Cardiac ventricle fibroblast (primary cell): Measurements from ENCODE around the gene OR2AP1. TPM values are rescaled to one million over a fixed set of nuclear protein-coding genes. Genes with fewer than 3 reads are reported as not detected.

Source experiments
- total RNA-seq: library from RNA; depleted of rRNA; stranded (reverse); fragments of >200 nt; gene quantifications from 2 replicates; pipeline ENCODE4 v1.2.3, GENCODE V29; 2015

Gene OR2AP1
- total RNA-seq, result not detected in 2 replicates

DNA sequence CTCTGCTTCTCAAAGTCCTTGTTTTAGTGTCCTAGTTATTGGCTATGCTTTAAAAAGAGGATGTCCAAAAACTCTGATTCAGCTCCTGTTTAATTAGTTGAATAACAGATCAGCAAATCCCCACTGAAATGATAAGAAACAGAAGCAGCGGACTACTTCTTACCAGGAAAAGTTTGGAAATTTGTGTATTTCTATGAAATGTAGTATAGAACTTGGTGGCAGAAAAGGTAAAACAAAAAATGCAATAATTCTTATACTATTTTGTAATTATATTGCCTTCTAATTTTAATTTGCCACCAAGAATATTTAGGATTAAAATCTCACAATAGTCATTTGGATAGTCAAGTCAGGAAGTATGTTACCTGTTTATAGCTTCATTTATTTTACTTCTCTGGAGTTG is at the start of gene OR2AP1:
TSS of gene OR2AP1 (plus strand) at position 301 of the 400 bp plus-strand sequence. CDS start 1,947 bp downstream, outside the sequence.

DNA sequence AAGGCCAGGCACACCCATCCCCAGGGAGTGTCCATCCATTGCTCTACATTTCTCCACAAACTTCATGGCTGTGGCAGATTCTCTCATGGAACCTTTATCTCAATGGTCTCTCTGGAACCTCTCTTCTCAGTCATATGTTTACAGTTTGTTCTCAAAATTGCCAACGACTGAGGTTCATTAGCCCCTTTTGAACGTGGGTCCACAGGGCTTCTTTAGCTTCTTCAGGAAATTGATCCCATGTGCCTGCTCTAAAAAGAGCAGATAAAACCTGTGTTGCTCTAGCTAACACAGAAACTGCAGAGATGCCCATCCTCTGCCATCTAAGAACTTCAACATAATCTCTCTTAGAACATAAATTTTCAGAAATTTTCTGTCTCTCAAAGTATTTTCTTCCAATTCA is 23.0 kb upstream of the OR2AP1 start, which contains the start of gene OR6C4:
TSS of gene OR6C4 (plus strand) at position 301 of the 400 bp plus-strand sequence. CDS start 1,625 bp downstream, outside the sequence.

Other genes with a start within 250 kb of the OR2AP1 start
- not detected in 2 replicates for gene OR6C3, start 241.7 kb upstream of the OR2AP1 start, total RNA-seq
- gene OR6C75, start 209.5 kb upstream of the OR2AP1 start, total RNA-seq, result not detected in 2 replicates
- not detected in 2 replicates for gene OR6C65, start 171.9 kb upstream of the OR2AP1 start, total RNA-seq
- not detected in 2 replicates for gene OR6C76, start 146.2 kb upstream of the OR2AP1 start, total RNA-seq
- gene OR6C2, start 128.4 kb upstream of the OR2AP1 start, total RNA-seq, result not detected in 2 replicates
- gene OR6C70, start 102.3 kb upstream of the OR2AP1 start, total RNA-seq, result not detected in 2 replicates
- gene OR6C68, start 80.1 kb upstream of the OR2AP1 start, total RNA-seq, result not detected in 2 replicates
- not detected in 2 replicates for gene OR6C4, start 22.9 kb upstream of the OR2AP1 start, total RNA-seq
- not detected in 2 replicates for gene OR10P1, start 64.4 kb downstream of the OR2AP1 start, total RNA-seq
- 89.7 and 106 TPM in 2 replicates for gene ITGA7, start 135.4 kb downstream of the OR2AP1 start, total RNA-seq
- gene BLOC1S1, start 143.6 kb downstream of the OR2AP1 start, total RNA-seq, result 128 and 131 TPM in 2 replicates
- 33.4 and 34.8 TPM in 2 replicates for gene RDH5, start 147.9 kb downstream of the OR2AP1 start, total RNA-seq
- gene CD63, start 156.5 kb downstream of the OR2AP1 start, total RNA-seq, result 1,975 and 2,145 TPM in 2 replicates
- 6.6 and 8.2 TPM in 2 replicates for gene GDF11, start 170.7 kb downstream of the OR2AP1 start, total RNA-seq
- gene SARNP, start 245.3 kb downstream of the OR2AP1 start, total RNA-seq, result 62.7 and 67.1 TPM in 2 replicates
- gene ORMDL2, start 245.6 kb downstream of the OR2AP1 start, total RNA-seq, result 8.5 and 15.4 TPM in 2 replicates